B cell (primary cell): Measurements from ENCODE around the gene GNB1.

Experiments used
- CTCF ChIP-seq: fragments of 200-600 bp; IDR thresholded peaks from one replicate; pipeline ENCODE4 v1.8.0; 2022; ENCODE audit warnings: antibody characterized with exemption, mild to moderate bottlenecking
- EZH2 ChIP-seq: IDR thresholded peaks from 2 replicates; pipeline ENCODE4 v1.6.1; 2012; ENCODE audit warnings: borderline replicate concordance, low read depth, mild to moderate bottlenecking, moderate library complexity, low read length; ENCODE audit not compliant: insufficient read depth, poor library complexity, severe bottlenecking

- TF ChIP-seq EZH2 (no peak), CTCF (no peak)
Observed at GRCh38 chr1:1891349-1892078, 627 bp upstream of the GNB1 start.
